SU-DHL-6 (cell line): Measurements from ENCODE around the gene ZFTA.

Experiments
- EZH2phosphoT487 ChIP-seq: fragments of 200-600 bp; sonication (generic), shearing (Covaris generic); conservative IDR thresholded peaks from 2 replicates; pipeline ENCODE4 v1.6.1; 2018; ENCODE audit warnings: mild to moderate bottlenecking, antibody characterized with exemption, low read length, moderate library complexity, mixed read lengths
- TF ChIP-seq, protein P1 (sequence below): fragments of 200-600 bp; sonication (generic); IDR thresholded peaks from one replicate; pipeline ENCODE4 v1.5.1; 2017; ENCODE audit warnings: antibody characterized with exemption, mild to moderate bottlenecking, low read length, moderate library complexity; ENCODE audit not compliant: insufficient read depth, poor library complexity, severe bottlenecking

DNA sequence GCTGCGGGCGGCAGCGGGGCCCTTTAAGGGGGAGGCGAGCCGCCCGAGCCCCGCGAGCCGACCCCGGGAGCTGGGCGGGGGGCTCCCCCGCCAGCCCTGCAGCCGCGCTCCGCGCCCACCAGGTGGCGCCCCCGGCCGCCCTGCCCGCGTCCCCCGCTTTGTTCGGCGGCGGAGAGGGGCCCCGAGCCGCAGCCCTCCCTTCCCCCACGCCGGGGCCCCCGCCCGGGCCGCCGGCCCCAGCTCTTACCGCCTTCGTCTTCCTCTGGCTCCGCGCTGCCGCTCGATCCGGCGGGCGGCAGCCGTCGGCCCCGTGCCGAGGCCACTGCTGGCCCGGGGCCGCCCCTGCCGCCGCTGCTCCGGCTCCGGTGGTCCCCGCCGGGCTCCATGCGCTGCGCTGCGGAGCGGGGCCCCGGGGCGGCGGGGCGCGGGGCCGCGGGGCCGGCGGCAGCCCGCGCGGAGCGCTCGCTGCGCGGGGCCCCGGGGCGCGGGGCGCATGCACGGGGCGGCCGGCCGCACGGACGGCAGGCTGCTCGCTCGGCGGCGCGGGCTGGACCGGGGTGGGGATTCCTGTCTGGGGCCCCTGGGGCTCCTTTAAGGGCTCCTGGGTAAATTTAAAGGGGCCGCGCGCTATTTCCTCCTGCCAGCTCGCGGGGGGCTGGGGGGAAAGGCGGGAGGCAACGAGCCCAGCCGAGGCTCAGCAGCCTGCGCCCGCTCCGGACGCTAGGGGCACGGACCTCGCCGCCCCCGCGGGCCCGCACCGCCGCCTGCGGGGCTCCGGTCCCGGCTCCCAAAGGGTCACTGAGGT is at the start of gene ZFTA:
- TF ChIP-seq, protein P1, sequence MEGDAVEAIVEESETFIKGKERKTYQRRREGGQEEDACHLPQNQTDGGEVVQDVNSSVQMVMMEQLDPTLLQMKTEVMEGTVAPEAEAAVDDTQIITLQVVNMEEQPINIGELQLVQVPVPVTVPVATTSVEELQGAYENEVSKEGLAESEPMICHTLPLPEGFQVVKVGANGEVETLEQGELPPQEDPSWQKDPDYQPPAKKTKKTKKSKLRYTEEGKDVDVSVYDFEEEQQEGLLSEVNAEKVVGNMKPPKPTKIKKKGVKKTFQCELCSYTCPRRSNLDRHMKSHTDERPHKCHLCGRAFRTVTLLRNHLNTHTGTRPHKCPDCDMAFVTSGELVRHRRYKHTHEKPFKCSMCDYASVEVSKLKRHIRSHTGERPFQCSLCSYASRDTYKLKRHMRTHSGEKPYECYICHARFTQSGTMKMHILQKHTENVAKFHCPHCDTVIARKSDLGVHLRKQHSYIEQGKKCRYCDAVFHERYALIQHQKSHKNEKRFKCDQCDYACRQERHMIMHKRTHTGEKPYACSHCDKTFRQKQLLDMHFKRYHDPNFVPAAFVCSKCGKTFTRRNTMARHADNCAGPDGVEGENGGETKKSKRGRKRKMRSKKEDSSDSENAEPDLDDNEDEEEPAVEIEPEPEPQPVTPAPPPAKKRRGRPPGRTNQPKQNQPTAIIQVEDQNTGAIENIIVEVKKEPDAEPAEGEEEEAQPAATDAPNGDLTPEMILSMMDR, result no peak
- no peak for TF ChIP-seq EZH2phosphoT487
